ENCODE results near the gene CUX1. TPM values are rescaled to one million over a fixed set of nuclear protein-coding genes. Genes with fewer than 3 reads are reported as not detected.
A peak's percentile ranks its signal among the peaks of the same experiment; 100 is the strongest.

The CUX1 gene
- total RNA-seq, 4 donors from 2014 or later = 40.0 to 55.9 (median 47.3) TPM

GRCh38 chr7:101990811-101991418, 173.5 kb downstream of the CUX1 start:
- Histone ChIP-seq H3K4me1 (peaks cover 0 to 8% (median 6%) of the 10 kb centered on the region in 3 donors), H3K27ac (peak overlapping the region in 1 of 4 donors; percentile 10), H3K9me3 (no peaks in the 10 kb centered on the region), H3K4me3 (no peak overlapping the region), H3K27me3 (no peaks in the 10 kb centered on the region), H3K36me3 (no peaks in the 10 kb centered on the region)
- TF ChIP-seq POLR2A (IDR thresholded peaks at IDR 0.05) (no peak), CTCF (IDR thresholded peaks at IDR 0.05) (no peak)
- intact Hi-C loops (cut with DNase I) = no loop called here
- DNase-seq = no peak
- whole genome bisulfite sequencing, 2 donors = 80 to 86% methylated on average over 17 of the region's 17 CpGs

GRCh38 chr7:101991860-101992259, 174.4 kb downstream of the CUX1 start:
- intact Hi-C loops (cut with DNase I) = no loop called here
- 94 to 95% methylated on average over 3 of the region's 3 CpGs for WGBS, 2 donors
- Histone ChIP-seq H3K4me3 (no peak overlapping the region), H3K27ac (no peak overlapping the region), H3K4me1 (no peaks in the 10 kb centered on the region), H3K36me3 (no peaks in the 10 kb centered on the region), H3K9me3 (no peaks in the 10 kb centered on the region), H3K27me3 (no peaks in the 10 kb centered on the region)
- DNase-seq = no peak
- TF ChIP-seq CTCF (IDR thresholded peaks at IDR 0.05) (no peak), POLR2A (IDR thresholded peaks at IDR 0.05) (no peak)

- no peaks in the 10 kb centered on the region for H3K9me3 ChIP-seq
- H3K4me1 ChIP-seq = no peaks in the 10 kb centered on the region
- no peaks in the 10 kb centered on the region for H3K27me3 ChIP-seq
- no peak for TF ChIP-seq CTCF (IDR thresholded peaks at IDR 0.05)
- no peak for TF ChIP-seq POLR2A (IDR thresholded peaks at IDR 0.05)
- intact Hi-C loops (cut with DNase I) = no loop called here
- H3K4me3 ChIP-seq = no peak overlapping the region
- no peak overlapping the region for H3K27ac ChIP-seq
- no peak for DNase-seq
- no peaks in the 10 kb centered on the region for H3K36me3 ChIP-seq
- 95 to 96% methylated on average over 8 of the region's 8 CpGs for WGBS, 2 donors
Measured at GRCh38 chr7:101993311-101993710, 175.9 kb downstream of the CUX1 start.

GRCh38 chr7:101995121-101995520, 177.7 kb downstream of the CUX1 start:
- H3K4me3 ChIP-seq = no peak overlapping the region
- H3K36me3 ChIP-seq = no peaks in the 10 kb centered on the region
- H3K4me1 ChIP-seq = no peaks in the 10 kb centered on the region
- H3K9me3 ChIP-seq = no peaks in the 10 kb centered on the region
- H3K27ac ChIP-seq = no peak overlapping the region
- no peak for DNase-seq
- WGBS, 2 donors = 88 to 89% methylated on average over 5 of the region's 5 CpGs
- TF ChIP-seq CTCF (IDR thresholded peaks at IDR 0.05) (no peak), POLR2A (IDR thresholded peaks at IDR 0.05) (no peak)
- intact Hi-C loops (cut with DNase I) = no loop called here
- H3K27me3 ChIP-seq = no peaks in the 10 kb centered on the region

GRCh38 chr7:101996131-101996691, 178.8 kb downstream of the CUX1 start:
- H3K27me3 ChIP-seq = no peaks in the 10 kb centered on the region
- no peaks in the 10 kb centered on the region for H3K36me3 ChIP-seq
- no peaks in the 10 kb centered on the region for H3K4me1 ChIP-seq
- TF ChIP-seq POLR2A (IDR thresholded peaks at IDR 0.05) (no peak), CTCF (IDR thresholded peaks at IDR 0.05) (no peak)
- no peaks in the 10 kb centered on the region for H3K9me3 ChIP-seq
- intact Hi-C loops (cut with DNase I) = no loop called here
- no peak for DNase-seq
- 78 to 83% methylated on average over 8 of the region's 10 CpGs for WGBS, 2 donors
- no peak overlapping the region for H3K4me3 ChIP-seq
- H3K27ac ChIP-seq = no peak overlapping the region

Measured in esophagus squamous epithelium (tissue), 5 donors.